HG03469 (cell line): ENCODE measurements around the gene KRTAP9-7.
"Not testable (repeated sequence)": the region's sequence is repeated elsewhere in the genome, so short reads cannot be mapped to it uniquely, and the experiment has no call there.

Experiments
- ATAC-seq: cut with Tn5 transposase; IDR thresholded peaks from one replicate; pipeline ENCODE4 v1.9.1; 2021; ENCODE audit warnings: mild to moderate bottlenecking, moderate library complexity, moderate number of reproducible peaks; ENCODE audit not compliant: unreplicated experiment

Gene KRTAP9-7

GRCh38 chr17:41271323-41271722 lies 4.2 kb upstream of the KRTAP9-7 start:
- not testable (repeated sequence) for ATAC-seq

- ATAC-seq: no peak
These were observed 3.6 kb upstream of the KRTAP9-7 start for GRCh38 chr17:41271858-41272257.

- ATAC-seq: no peak
These were observed 2.9 kb downstream of the KRTAP9-7 start for GRCh38 chr17:41278176-41278955.

GRCh38 chr17:41284043-41284442 lies 8.5 kb downstream of the KRTAP9-7 start:
- ATAC-seq: no peak

- ATAC-seq: no peak
These were observed 9.0 kb downstream of the KRTAP9-7 start for GRCh38 chr17:41284546-41284945.

GRCh38 chr17:41287050-41287449 lies 11.6 kb downstream of the KRTAP9-7 start:
- ATAC-seq: no peak

GRCh38 chr17:41294016-41294415 lies 18.5 kb downstream of the KRTAP9-7 start:
- ATAC-seq: no peak

GRCh38 chr17:41296846-41297245 lies 21.3 kb downstream of the KRTAP9-7 start:
- ATAC-seq: no peak

- no peak for ATAC-seq
These were observed 23.1 kb downstream of the KRTAP9-7 start for GRCh38 chr17:41298458-41299135.

- ATAC-seq: no peak
These were observed 25.8 kb downstream of the KRTAP9-7 start for GRCh38 chr17:41301204-41301790.

- ATAC-seq: no peak
These were observed 26.7 kb downstream of the KRTAP9-7 start, which contains the start of gene KRTAP29-1 for GRCh38 chr17:41301916-41302901. Gene KRTAP29-1 (minus strand): TSS chr17:41302851. CDS start chr17:41302851, 0 bp downstream.

GRCh38 chr17:41302981-41303380 lies 27.5 kb downstream of the KRTAP9-7 start:
- ATAC-seq: no peak

- no peak for ATAC-seq
These were observed 28.6 kb downstream of the KRTAP9-7 start for GRCh38 chr17:41304091-41304490.

- ATAC-seq: no peak
These were observed 32.1 kb downstream of the KRTAP9-7 start for GRCh38 chr17:41307647-41308046.

- ATAC-seq: no peak
These were observed 32.9 kb downstream of the KRTAP9-7 start for GRCh38 chr17:41308251-41308917.

- ATAC-seq: no peak
These were observed 33.4 kb downstream of the KRTAP9-7 start, which contains the start of gene KRTAP16-1 for GRCh38 chr17:41308918-41309359. Gene KRTAP16-1 (minus strand): TSS chr17:41309309. CDS start chr17:41309253, 56 bp downstream.

GRCh38 chr17:41311111-41311510 lies 35.6 kb downstream of the KRTAP9-7 start:
- ATAC-seq: no peak

- no peak for ATAC-seq
These were observed 39.8 kb downstream of the KRTAP9-7 start, which contains the start of gene KRTAP17-1 for GRCh38 chr17:41315204-41315794. Gene KRTAP17-1 (minus strand): TSS chr17:41315710. CDS start chr17:41315650, 60 bp downstream.

- no peak for ATAC-seq
These were observed 40.4 kb downstream of the KRTAP9-7 start for GRCh38 chr17:41315814-41316445.
